Prostate gland (tissue), 2 donors: ENCODE data around the gene GABBR2. TPM values are rescaled to one million over a fixed set of nuclear protein-coding genes. Genes with fewer than 3 reads are reported as not detected.

Source experiments
- DNase-seq: peaks from one replicate; pipeline ENCODE4 v3.0.0-alpha.2; 2019; ENCODE audit warnings: low spot score
- H3K27ac ChIP-seq, 2 donors: fragments of 200-600 bp; sonication (generic); 2 replicates each; pipeline ENCODE4 v1.5.1; 2017 to 2019
- H3K27me3 ChIP-seq: fragments of 200-600 bp; sonication (generic); replicated peaks from 2 replicates; pipeline ENCODE4 v1.5.1; 2019; ENCODE audit not compliant: insufficient read depth
- H3K36me3 ChIP-seq, 2 donors: fragments of 200-600 bp; sonication (generic); 1 replicate in 1 of 2; 2 replicates in 1 of 2; pipeline versions ENCODE4 v1.5.1 to v1.8.1; 2017 to 2019
- H3K4me1 ChIP-seq: fragments of 200-600 bp; sonication (generic); replicated peaks from 2 replicates; pipeline ENCODE4 v1.5.1; 2019
- H3K4me3 ChIP-seq, 2 donors: fragments of 200-600 bp; sonication (generic); 2 replicates each; pipeline ENCODE4 v1.5.1; 2017 to 2019
- H3K9me3 ChIP-seq: fragments of 200-600 bp; sonication (generic); 2 replicates; pipeline ENCODE4 v1.5.1; 2017
- CTCF ChIP-seq, 4 experiments: fragments of 200-600 bp in 2 of 4; fragments of 450-650 bp in 2 of 4; sonication (generic) in 2 of 4; IDR thresholded peaks; 1 replicate in 3 of 4; 2 replicates in 1 of 4; pipeline ENCODE4 v1.5.1; 2016 to 2019; ENCODE audit warnings: antibody characterized with exemption in 4 of 4, mild to moderate bottlenecking in 2 of 4, moderate library complexity in 2 of 4
- POLR2A ChIP-seq: fragments of 450-650 bp; IDR thresholded peaks from one replicate; pipeline ENCODE4 v1.6.1; 2016; ENCODE audit warnings: antibody characterized with exemption, mild to moderate bottlenecking
- POLR2AphosphoS5 ChIP-seq: sonication (generic); formaldehyde crosslinking; IDR thresholded peaks from one replicate; pipeline ENCODE4 v1.6.1; 2017; ENCODE audit warnings: antibody characterized with exemption
- WGBS: methylation state at CpG from one replicate; pipeline ENCODE4 v1.1.5; 2018; 5-methylcytosine and 5-hydroxymethylcytosine counted together
- intact Hi-C: fragments of 100-400 bp; cut with DNase I; formaldehyde crosslinking; loops from one replicate; pipeline ENCODE4 v1.14.2; 2022
- total RNA-seq, 2 donors: library from RNA; depleted of rRNA; stranded (reverse); fragments of >200 nt; gene quantifications; one replicate each; pipeline ENCODE4 v1.1.0, GENCODE V29; 2016

Gene GABBR2
- total RNA-seq, 2 donors from 2014 or later, result 0.97 TPM; not detected in 1

- no peak for DNase-seq
- intact Hi-C loops, result no loop called here
- 80% methylated on average over 4 of the region's 4 CpGs for whole genome bisulfite sequencing
- Histone ChIP-seq H3K4me1 (no peaks in the 10 kb centered on the region), H3K27me3 (peaks cover 2% of the 10 kb centered on the region), H3K9me3 (no peaks in the 10 kb centered on the region), H3K27ac (no peak overlapping the region), H3K36me3 (no peaks in the 10 kb centered on the region), H3K4me3 (no peak overlapping the region)
- no peak for TF ChIP-seq CTCF (IDR thresholded peaks at IDR 0.05)
- TF ChIP-seq POLR2A, result no peak
- TF ChIP-seq POLR2AphosphoS5, result no peak
These were observed 139.2 kb downstream of the GABBR2 start for GRCh38 chr9:98569491-98569890.

- TF ChIP-seq CTCF (IDR thresholded peaks at IDR 0.05) (no peak), POLR2AphosphoS5 (no peak), POLR2A (no peak)
- no peaks in the 10 kb centered on the region for H3K36me3 ChIP-seq
- H3K4me1 ChIP-seq, result no peaks in the 10 kb centered on the region
- no peak for DNase-seq
- no peak overlapping the region for H3K4me3 ChIP-seq
- intact Hi-C loops, result no loop called here
- H3K9me3 ChIP-seq, result no peaks in the 10 kb centered on the region
- H3K27ac ChIP-seq, result no peak overlapping the region
- peaks cover 2% of the 10 kb centered on the region for H3K27me3 ChIP-seq
- 52% methylated on average over 6 of the region's 6 CpGs for WGBS
These were observed 139.7 kb downstream of the GABBR2 start for GRCh38 chr9:98568909-98569469.

GRCh38 chr9:98568234-98568908 is 140.4 kb downstream of the GABBR2 start:
- no peaks in the 10 kb centered on the region for H3K9me3 ChIP-seq
- no peak overlapping the region for H3K4me3 ChIP-seq
- WGBS, result 81% methylated on average over 4 of the region's 4 CpGs
- H3K36me3 ChIP-seq, result no peaks in the 10 kb centered on the region
- no peak for TF ChIP-seq CTCF (IDR thresholded peaks at IDR 0.05)
- no peak for TF ChIP-seq POLR2A
- TF ChIP-seq POLR2AphosphoS5, result no peak
- intact Hi-C loops, result no loop called here
- no peak for DNase-seq
- peaks cover 2% of the 10 kb centered on the region for H3K27me3 ChIP-seq
- H3K4me1 ChIP-seq, result no peaks in the 10 kb centered on the region
- H3K27ac ChIP-seq, result no peak overlapping the region

GRCh38 chr9:98567540-98568233 is 141.0 kb downstream of the GABBR2 start:
- Histone ChIP-seq H3K36me3 (no peaks in the 10 kb centered on the region), H3K27me3 (peaks cover 2% of the 10 kb centered on the region), H3K9me3 (no peaks in the 10 kb centered on the region), H3K4me1 (no peaks in the 10 kb centered on the region), H3K4me3 (no peak overlapping the region), H3K27ac (no peak overlapping the region)
- TF ChIP-seq POLR2AphosphoS5 (no peak), POLR2A (no peak), CTCF (IDR thresholded peaks at IDR 0.05) (no peak)
- 89% methylated on average over 10 of the region's 10 CpGs for WGBS
- no peak for DNase-seq
- intact Hi-C loops, result no loop called here
